Stimulated activated CD8-positive, alpha-beta memory T cell treated with anti-CD3 and anti-CD28 coated beads, Interleukin-2, amount 100 ng/mL, for 1 hour (primary cell): ENCODE measurements around the gene ADGRA1.

ENCODE experiments used
- DNase-seq, 2 donors: peaks; one replicate each; pipeline ENCODE4 v3.0.0-alpha.2; 2020; ENCODE audit warnings: low read depth in 2 of 2

The ADGRA1 gene

GRCh38 chr10:133076274-133077038 is 11.3 kb upstream of the ADGRA1 start:
- DNase-seq, result no peak

DNA sequence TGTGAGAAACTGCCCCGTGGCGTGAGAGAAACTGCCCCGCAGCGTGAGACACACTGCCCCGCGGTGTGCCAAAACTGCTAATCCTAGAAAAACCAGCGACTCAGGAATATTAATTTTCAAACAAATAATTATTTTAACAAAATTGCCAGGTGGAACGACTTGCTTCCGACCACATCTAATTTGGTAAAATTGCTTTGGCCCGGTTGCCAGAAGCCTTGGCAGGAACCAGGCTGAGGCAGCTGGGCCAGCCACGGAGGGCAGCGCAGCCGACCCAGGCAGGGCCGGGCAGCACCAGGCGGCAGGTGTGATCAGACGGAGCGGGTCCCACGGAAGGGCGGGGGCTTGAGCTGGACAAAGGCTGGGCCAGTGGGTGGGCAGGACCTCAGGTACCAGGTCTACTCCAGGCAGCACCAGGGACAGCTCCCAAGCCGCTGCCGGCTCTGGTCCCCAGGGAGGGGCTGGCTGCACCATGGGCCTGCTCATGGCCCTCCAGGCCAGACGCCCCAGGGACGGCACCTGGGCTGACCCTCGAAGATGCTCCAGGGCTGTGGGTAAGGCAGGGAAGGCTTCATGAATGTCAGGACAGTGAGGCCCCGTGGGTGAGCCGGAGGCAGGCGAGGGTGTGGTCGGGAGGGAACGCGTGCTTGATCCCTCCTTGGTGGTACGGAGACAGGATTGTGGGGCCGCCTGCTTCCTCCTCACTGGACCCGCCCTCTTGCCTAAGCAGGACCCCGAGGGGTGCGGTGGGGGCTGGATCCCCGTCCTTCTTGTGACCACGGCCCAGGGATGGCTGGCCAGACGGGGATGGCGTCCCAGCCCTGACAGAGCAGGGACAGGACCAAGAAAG is 7.7 kb upstream of the ADGRA1 start:
- no peak for DNase-seq

- no peak for DNase-seq
These were observed 7.1 kb upstream of the ADGRA1 start for GRCh38 chr10:133080683-133081040.

GRCh38 chr10:133081636-133082035 is 6.1 kb upstream of the ADGRA1 start:
- DNase-seq, result no peak

DNA sequence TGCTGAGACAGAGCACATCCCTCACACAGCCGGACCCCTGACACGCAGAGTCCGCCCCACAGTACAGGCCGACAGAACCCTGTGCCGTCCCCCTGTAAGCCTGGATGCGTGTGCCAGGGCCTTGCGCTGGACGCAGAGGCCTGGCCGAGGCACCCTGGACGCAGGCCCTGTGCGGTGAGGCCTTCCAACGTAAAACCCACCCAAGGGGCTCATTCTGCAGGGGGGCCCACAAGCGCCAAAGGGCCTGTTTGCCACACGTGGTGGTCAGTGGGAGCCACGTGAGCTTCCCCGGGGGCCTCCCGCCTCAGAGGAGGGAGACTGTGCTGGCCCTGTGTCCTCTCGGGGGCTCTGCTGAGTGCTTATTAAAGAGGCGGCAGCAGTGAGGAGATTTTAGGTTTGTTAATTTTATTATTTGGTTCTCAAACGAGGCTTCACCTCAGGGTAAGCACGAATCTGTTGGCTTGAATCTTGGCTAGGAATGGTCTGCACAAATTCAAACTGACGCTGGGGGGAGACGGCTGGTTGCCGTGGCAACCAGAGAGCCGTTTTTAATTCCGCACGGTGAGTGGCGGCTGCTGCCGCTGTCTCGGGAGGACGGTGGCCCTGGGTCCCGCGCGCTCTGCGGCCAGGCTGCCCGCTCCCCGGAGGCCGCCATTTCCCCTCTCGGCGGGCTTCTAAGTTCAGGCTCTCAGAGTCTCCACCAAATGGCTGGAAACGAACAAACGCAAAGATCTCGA is 4.9 kb upstream of the ADGRA1 start:
- no peak for DNase-seq

DNA sequence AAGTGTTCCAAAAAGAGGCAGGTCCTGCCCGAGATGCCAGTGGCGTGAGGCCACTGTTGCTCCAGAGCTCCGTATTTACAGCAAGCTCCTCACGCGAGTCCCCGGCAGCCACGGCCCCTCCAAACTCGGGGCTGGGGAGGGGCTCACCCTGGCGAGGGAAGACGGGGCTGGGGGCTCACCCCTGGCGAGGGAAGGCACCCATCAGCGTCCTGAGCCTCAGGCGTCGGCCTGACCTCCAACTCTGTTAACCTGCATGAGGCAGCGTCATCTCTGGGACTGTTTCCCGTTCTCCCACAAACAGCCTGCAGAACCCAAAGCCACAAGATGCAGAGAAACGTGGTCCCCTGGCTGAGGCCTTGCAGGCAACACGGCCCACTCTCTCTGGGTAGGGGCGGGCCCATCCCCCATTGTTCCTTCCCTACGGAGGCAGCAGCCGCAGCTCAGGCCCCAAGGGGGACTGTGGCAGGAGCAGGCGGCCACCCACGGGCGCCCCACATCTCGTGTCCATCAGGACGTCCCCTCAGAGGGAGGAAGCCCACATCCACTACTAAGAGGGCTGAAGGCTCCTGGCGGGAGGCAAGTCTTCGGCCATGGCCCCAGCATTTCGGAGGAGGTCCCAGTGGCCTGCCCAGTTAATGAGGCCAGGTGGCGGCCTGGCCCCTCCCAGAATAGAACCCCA is 4.2 kb upstream of the ADGRA1 start:
- no peak for DNase-seq

- DNase-seq, result no peak
These were observed 3.2 kb upstream of the ADGRA1 start for GRCh38 chr10:133084491-133084890.

- no peak for DNase-seq
These were observed 2.2 kb upstream of the ADGRA1 start for GRCh38 chr10:133085251-133086125.

GRCh38 chr10:133086247-133086646 is 1.5 kb upstream of the ADGRA1 start:
- DNase-seq, result no peak

- no peak for DNase-seq
These were observed 562 bp upstream of the ADGRA1 start for GRCh38 chr10:133087045-133087678.

GRCh38 chr10:133088179-133088955 is 643 bp downstream of the ADGRA1 start:
- DNase-seq, result no peak

GRCh38 chr10:133088956-133089800 is 1.5 kb downstream of the ADGRA1 start:
- no peak for DNase-seq

DNA sequence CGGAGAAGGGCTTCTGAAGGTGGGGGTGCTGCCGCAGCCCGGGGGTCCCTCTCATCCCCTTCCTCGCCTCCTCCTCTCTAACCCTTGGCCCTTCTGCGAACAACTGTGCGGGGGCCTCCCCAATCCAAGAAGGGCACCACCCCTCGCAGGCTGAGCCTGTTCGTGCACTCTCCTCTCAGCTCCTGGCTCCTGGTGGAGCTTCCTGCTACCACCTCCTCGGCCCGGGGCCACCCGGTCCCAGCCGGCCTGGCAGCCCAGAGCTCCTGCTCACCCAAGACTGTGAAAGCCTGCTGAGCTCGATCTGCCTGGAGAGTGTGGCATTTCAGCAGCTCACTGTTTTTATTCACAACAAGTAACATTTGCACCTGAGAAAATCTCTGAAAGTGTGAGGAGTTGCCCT is 2.4 kb downstream of the ADGRA1 start:
- DNase-seq, result no peak

- no peak for DNase-seq
These were observed 2.9 kb downstream of the ADGRA1 start for GRCh38 chr10:133090654-133091053.

GRCh38 chr10:133091316-133091715 is 3.6 kb downstream of the ADGRA1 start:
- no peak for DNase-seq

DNA sequence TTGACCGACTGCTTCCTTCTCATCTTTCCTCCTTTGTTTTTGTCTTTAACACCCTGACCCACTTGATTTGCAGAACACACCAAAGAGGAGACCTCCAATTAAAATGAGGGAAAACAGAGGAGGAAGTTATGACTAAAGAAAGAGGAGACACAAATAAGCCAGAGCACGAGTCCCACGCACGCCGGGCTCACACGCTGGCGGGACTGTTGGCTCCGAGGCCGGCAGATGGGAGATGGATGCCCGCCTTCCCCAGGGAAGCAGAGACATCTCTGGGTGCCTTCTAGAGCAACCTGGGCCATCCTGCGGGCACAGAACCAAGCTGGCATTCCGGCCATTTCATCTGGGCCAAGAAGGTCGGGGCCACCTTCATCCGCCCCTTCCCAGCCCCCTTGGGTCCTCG is 5.6 kb downstream of the ADGRA1 start:
- no peak for DNase-seq

DNA sequence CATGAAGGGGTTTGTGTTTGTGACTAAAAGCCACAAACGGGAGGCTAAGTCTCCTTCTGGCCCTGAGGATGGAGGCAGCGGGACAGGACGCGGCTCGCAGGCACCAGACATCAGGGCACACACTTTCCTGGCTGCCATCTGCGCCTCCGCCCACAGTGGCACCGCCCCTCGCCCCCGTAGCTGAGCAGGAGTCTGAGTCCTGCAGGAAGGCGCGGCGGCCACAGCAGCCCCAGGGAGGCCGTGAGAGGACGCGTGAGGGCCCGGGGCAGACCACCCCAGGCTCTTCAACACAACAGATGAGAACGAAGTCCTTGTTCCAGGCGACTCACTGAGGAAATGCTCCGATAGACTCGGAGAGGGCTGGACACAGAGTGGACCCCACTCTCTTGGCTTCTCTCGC is 6.6 kb downstream of the ADGRA1 start:
- DNase-seq, result no peak

DNA sequence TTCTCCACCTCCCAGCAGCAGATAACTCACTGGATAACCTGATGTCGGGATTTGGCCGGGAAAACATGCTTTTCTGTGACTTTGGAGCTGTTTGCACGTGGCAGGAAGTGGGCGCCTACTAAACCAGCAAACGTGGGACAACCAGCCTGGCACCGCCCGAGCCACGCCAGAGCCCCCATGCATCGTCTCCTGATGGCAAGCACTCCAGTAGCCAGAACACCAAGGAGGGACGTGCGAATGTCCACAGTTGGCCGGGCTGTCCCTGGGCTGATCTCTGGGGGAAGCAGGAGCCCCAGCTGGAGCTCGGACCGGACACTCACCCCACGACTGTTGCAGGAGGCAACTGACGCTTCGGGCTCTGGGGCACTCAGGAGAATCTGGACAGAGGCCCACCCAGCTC is 7.1 kb downstream of the ADGRA1 start:
- DNase-seq, result no peak

- DNase-seq, result no peak
These were observed 7.9 kb downstream of the ADGRA1 start for GRCh38 chr10:133095586-133095985.
